Measurements from ENCODE around the gene POLR3K.
A peak's percentile ranks its signal among the peaks of the same experiment; 100 is the strongest.

The POLR3K gene

DNA sequence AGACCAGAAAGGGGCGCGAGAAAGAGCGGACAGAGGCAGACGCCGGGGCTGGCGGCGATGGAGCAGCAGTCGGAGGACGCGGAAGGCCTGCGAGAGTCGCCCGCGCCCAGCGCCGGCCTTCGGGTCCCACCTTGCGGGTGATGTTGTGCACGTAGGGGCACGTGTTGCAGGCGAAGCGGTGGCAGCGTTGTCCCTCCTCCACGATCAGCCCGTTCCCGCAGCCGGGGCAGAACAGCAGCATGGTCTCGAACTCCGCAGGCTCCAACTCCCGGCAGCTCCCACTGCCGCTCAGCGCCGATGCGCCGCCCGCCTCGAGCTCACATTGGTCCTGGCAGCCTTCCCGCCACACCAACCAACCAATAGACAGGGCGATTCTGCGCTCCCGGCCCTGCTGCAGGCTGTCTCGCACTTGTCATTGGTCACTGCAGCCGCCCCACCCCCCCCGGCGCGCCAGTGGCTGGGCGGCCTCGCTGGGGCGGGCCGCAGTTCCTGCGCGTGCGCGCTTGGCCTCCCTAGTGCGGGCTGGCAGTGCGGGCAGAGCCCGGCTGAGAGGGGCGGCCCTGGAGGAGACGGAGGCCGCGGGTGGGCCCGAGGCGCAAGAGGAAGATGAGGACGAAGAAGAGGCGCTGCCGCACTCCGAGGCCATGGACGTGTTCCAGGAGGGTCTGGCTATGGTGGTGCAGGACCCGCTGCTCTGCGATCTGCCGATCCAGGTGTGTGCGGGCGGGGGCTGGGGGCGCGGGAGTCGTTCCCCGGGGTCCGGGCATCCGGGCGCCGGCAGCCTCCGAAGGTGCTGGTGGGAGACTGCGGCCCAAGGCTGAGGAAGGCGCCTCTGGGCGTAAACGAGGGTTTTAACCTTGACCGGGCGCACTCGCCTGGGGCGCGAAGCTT, at the start of gene POLR3K, which contains the start of gene SNRNP25:
POLR3K (minus strand) TSS at position 263 of the 891 bp plus-strand sequence; CDS start at position 241, 22 bp downstream.
SNRNP25 (plus strand) TSS at position 483 of the 891 bp plus-strand sequence; CDS start at position 672, 189 bp downstream.
- DNase-seq, result peak; percentile 99

DNA sequence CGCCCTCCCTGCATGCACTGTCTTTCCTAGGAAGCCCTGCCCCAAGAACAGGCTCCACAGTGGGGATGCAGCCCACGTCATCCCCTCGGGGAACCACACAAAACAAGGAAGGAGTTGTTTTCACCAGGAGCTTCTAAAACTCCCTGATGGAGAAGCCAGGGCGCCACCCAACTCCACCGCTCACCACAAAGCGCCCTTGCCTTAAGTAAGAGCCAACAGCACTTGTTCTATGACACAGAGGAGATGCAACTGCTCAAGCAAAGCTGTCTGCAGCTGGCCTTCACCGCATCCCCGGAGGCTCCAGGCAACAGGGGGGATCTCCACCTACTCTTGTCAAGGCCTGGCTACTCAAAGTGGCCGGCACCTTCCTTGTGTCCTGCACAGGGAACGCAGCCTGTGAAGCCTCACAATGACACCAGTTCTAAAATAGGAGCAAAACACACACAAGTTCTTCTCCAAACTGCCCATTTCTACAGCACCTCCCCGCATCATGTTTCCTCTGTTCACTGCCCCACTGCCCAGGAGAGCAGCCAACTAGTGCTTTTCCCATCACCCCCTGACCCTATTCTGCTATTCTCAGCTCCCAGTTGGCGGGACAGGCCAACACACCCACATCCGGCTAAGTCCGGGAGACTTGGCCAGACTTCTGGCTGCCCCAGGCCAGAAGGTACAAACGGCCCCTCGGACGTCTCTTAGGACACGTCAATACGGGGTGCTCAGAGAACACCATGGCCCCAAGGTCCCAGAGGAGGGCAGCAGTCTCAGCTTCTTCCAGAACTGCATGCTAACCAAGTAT, 48.9 kb upstream of the POLR3K start:
- DNase-seq, result no peak

DNA sequence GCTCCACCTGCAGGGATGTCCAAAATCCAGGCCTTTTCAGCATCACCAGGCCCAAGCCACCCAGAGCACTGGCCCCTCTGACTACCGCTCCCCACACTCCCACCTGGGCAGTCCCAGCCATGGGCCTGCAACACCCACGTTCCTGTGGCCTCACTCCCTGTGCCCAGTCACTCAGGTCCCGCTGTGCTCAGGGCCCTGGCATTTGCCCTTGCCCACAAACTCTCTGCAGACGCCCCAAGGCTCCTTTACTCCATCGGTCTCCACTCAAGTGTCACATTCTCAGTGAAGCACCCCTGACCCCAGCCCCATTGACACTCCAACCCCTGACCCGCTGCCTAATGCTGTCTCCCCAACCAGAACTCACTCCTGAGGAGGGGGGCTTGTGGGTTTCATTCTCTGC, 48.2 kb upstream of the POLR3K start:
- DNase-seq, result no peak

DNA sequence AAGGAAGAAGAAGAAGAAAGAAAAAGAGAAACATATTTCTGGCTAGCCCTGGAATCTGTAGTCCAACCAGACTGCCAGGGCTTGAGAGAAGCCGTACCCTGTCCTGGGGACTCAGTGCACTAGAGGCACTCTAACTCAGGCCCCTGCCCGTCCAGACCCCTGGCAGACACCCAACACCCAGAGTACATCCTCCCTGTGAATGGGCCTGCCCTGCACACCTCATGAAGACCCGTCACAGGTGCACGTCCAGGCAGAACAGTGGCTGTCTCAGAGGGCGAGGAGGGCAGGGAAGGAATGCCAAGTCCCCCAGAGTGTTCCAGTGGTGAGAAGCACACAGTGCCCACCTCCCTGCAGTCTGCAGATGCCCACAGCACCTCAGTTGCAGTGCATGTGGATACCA, 47.6 kb upstream of the POLR3K start:
- no peak for DNase-seq

DNA sequence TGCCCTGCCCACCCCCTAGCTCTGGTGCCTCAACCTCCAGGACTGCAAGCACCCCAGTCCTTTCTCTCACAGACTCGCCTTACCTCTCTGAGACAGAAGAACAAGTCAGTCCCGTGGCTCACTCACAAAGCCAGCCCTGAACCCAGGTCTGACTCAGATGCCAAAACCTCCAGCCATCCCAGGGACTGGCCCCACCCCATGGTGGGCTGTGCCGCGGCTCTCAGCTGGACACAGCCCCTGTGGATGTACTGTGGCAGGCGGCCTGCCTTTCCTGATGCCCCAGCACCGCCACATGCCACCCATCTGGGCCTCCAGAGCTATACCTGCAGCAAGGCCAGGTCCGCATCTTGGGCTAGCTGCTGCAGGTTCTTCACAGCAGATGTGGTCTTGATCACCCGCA, 44.4 kb upstream of the POLR3K start:
- no peak for DNase-seq

DNA sequence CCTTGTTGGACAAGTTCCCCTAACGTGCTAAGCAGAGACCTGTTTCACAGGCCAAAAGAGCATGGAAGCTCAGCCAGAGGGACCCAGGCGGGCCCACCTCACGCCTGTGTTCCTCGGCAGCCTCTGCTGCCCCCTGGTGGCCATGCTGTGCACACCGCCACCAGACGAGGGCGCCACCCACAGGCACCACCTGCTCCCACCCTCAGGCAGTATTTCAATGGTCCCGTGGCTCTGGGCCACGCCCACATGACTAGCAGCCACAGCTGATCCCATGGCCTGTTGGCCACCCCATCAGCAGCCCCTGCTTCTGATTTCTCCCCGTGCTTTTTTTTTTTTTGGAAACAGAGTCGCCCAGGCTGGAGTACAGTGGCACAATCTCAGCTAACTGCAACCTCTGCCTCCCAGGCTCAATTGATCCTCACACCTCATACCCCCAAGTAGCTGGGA, 43.5 kb upstream of the POLR3K start:
- DNase-seq, result peak; percentile 82

DNA sequence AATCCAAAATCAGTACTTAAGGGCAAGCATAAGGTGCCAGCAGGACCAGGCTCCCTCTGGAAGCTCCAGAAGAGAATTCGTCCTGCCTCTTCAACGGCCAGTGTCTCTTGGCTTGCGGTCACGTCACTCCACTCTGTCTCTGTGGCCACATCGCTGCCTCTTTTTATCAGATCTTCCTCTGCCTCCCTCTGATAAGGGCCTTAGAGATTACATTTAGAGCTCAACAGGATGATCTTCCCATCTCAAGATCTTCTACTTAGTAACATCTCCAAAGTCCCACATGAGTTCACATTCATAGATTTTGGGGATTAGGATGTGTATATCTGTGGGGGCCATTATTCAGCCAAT, 41.5 kb upstream of the POLR3K start:
- DNase-seq, result no peak

DNA sequence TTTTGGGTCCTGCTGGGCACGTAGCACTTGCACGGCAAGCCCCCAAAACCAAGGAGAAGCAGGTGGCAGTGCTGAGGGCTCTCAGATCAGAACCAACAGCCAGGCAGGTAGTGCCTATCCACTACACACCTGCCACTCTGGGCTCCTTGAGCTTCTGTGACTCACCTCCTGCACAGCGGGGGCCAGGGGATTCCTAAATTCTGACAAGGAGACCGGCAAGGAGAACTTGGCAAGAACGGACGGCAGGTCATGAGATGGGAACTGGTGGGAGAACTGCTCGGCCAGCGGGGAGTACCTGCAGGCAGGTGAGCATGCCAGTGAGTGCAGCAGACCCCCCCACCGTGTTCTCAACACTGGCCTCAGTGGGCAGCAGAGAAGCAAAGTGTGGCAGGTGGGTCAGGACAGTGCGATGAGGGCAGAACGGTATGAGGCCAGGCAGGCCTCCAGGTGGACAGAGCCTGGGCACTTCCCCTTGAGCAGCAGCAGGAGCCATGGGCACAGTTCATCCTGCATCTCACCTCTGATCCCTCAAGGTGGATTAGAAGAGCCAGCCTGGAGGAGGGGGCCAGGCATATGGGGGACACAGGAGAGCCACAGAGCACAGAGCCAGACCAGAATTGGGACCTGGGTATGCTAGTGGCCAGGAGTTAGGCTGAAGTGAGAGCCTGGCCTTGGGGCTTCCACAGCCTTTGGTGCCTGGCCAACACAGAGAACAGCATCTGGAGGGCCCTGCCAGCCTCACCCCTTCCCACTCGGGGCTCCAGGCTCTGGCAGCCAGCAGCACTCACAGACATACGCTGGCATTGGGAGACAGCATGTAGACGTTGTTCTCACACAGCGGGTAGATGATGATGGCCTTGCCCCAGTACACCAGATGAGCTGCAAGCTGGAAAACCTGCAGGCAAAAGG, 39.3 kb upstream of the POLR3K start:
- no peak for DNase-seq

DNA sequence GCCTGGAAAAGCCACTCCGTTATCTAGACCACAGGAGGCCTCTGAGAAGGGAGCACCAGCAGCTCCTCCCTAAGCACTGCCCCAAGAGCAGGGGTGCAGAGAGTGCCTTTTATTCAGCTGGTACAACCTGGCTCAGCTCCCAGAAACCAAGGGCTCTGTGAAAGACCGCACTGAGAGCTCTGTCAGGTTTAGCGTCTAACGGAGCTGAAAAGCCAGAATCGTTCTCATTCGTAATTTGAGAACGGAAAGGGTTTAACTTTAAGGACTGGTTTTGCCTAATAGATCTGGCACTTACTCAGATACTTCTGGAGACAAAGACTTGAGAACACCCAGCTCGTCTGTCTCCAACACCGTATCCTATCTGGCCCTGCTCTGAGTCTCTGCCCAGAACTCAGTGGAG, 38.1 kb upstream of the POLR3K start:
- no peak for DNase-seq

DNA sequence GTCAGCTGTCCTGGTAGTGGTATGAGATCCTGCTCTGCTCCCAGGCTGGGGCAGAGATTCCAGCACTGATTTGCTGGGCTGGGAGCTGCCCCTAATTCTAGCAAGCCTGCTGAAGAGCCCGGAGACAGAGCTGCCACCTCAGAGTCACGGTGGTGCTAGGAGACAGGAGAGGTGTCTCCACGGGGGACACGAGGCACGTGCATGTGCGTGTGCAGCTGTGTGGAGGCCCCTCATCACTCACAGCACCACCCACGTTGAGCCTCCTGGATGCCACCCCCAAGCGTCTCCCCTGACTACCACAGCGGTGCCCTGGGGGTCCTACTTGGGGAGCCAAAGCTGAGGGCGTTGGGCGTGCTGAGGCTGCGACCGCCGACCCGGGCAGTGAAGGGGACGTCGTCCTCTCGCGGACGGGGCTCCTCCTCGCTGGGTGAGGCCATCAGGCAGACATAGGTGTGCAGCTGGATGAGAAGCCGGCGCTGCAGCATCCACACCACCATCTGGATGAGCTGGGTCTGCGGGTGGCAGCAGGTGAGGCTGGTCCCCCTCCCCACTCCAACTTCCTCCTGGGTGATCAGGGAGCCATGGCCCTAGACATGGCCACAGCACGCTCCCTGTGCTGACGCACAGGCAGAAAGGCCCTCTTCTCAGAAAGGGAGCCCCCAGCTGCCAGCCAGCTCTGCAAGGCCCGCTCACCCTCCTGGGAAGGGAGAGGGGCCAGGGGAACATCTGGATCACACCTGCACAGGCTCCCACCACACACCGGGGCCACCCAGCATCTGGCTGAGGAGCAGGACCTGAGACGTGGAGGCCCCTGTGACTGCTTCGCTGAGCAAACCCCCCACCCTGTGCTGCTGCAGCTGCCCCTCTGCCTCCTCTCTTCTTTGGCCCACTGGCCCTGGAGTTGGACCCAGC, 36.2 kb upstream of the POLR3K start:
- no peak for DNase-seq

DNA sequence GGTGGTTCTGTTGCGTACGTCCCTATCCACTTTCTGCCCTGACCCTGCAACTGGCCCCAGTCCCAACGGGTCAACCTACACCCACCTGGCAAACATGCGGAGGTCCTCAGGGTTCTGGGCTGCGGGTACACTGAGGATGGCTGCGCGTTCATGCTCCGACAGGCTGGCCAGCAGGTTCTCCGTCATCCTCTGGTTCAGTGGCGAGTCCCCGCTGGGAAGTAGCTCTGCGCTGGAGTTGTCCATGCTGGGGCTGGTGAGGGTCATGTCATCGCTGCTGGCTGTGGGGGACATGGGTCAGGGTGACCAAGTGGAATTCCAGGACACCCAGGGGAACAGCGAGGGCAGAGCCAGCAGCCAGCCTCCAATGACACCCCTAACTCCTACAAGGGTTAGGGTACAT, 35.2 kb upstream of the POLR3K start:
- no peak for DNase-seq

DNA sequence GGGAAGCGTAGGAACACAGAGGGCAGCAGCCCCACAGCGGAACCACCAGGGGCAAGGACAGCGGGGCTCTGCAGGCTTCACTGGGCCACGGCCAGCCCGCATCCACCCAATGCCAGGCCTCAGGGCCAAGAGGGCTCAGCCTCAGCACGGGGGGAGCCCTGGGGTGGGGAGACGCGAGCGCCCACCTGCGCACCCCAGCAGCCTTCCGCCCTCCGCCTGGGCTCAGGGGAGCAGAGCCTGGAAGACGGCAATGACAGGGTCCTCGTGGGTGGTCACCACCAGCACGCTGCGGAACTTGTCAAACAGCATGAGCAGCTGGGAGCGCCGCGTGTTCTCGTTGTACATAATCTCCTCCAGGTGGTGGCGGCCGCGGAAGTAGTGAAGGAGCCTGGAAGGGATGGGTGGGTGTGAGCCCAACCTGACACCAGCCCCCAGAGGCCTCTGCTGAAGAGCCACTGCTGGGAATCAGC, 33.1 kb upstream of the POLR3K start:
- no peak for DNase-seq

DNA sequence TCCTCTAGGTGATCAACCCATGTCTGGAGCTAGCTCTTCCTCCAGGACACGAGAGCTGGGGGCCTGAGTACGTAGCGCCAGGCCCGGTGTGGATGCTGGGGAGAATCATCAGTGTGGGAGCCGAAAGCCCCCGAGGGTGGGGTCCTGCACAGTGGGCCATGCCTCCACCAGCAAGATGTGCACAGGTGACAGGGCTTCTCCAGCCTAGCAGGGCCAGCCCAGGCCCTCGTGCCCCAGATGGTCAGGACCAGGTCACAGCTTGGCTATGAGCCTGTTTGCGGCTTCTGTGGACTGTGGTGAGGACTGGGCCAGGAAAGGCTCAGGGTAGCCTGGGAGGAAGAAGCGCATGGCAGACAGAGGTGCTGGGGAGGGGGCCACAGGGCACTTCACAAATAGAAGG, 32.5 kb upstream of the POLR3K start:
- DNase-seq, result no peak

DNA sequence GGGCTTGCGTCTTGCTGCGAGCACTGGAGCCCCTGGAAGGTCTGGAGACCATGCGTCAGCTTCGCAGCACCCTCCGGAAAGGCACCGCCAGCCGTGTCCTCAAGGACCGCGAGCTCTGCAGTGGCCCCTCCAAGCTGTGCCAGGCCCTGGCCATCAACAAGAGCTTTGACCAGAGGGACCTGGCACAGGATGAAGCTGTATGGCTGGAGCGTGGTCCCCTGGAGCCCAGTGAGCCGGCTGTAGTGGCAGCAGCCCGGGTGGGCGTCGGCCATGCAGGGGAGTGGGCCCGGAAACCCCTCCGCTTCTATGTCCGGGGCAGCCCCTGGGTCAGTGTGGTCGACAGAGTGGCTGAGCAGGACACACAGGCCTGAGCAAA, 32.0 kb upstream of the POLR3K start:
- no peak for DNase-seq

DNA sequence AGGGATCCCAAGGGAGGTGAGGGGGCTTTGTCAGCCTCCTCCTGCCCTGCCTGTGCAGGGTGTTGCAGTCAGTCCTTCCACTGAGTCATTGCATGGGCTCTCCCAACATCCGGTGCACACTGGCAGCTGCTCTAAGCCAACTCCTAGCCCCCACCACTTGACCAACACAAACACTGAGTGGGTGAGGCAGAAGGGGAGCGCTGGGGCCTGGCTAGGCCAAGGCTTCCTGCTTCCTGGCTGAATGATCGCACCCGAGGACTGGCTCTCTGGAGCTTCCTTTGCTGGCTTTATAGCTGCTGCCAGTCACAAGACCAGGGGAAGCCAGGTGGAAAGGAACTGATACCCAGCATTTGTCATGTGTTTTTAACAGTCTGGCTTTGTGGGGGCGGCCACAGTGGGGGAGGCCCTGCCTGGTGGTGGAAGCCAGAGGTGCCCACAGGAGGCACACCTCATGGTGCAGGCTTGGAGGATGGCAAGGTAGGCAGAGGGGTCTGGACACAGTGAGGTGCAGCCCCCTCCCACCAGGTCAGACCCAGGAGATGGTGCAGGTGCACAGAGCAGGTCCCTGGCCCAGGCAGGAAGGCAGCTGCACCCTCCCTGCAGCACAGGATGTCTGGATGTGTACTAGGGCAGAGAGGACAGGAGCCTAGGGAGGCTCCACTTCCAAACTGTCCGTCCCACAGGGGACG, 31.5 kb upstream of the POLR3K start:
- DNase-seq, result peak; percentile 57

DNA sequence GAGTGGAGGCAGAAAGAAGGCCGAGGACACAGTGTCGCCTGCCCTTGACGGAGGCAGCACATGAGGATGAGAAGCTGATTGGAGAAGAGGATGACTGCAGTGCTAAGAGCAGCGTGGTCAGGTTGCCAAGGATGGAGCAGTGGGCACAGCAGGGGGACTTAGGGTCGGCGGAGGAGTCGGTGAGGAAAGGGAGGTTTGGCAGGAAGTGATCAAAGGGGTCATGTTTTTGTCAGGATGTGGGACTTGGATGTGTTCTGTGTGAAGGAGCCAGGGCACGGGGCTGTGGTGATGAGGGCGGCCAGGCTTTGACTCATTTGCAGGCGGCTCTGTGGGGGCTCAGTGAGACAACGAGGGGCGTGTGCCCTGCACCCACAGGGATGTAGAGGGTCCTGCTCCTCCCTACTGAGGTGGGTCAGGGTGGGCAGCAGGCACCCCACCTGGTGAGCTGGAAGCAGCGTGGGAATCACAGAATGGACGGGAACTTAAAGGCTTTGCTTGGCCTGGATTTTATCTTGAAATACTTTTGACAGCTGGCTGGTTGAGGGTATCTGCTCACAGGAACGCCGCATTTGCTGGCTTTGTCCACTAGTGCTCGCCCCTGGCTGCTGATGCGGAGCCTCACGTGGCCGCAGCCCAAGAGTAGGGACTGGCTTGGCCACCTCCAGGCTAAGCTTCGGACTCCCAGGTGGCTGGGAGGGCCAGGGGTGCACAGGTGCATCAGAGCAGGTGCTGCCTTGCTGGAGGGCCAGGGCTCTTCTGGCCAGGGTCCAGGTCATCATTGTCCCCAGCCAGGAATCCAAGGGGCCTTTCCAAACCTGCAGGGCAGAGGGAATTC, 30.6 kb upstream of the POLR3K start:
- no peak for DNase-seq

DNA sequence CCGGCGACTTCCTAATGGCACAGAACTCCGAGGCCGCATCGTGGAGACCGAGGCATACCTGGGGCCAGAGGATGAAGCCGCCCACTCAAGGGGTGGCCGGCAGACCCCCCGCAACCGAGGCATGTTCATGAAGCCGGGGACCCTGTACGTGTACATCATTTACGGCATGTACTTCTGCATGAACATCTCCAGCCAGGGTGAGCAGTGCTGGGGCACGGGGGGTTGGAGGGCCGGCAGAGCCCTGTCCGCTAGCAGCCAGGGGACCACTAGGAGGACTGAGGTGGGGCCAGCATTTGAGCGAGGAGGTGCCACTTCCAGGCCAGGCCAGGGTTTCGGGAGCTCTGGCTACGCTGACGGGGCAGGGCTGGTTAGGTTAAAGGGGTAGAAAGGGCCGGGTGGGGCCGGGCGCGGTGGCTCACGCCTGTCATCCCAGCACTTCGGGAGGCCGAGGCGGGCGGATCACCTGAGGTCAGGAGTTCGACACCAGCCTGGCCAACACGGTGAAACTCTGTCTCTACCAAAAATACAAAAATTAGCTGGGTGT, 29.7 kb upstream of the POLR3K start:
- DNase-seq, result no peak

DNA sequence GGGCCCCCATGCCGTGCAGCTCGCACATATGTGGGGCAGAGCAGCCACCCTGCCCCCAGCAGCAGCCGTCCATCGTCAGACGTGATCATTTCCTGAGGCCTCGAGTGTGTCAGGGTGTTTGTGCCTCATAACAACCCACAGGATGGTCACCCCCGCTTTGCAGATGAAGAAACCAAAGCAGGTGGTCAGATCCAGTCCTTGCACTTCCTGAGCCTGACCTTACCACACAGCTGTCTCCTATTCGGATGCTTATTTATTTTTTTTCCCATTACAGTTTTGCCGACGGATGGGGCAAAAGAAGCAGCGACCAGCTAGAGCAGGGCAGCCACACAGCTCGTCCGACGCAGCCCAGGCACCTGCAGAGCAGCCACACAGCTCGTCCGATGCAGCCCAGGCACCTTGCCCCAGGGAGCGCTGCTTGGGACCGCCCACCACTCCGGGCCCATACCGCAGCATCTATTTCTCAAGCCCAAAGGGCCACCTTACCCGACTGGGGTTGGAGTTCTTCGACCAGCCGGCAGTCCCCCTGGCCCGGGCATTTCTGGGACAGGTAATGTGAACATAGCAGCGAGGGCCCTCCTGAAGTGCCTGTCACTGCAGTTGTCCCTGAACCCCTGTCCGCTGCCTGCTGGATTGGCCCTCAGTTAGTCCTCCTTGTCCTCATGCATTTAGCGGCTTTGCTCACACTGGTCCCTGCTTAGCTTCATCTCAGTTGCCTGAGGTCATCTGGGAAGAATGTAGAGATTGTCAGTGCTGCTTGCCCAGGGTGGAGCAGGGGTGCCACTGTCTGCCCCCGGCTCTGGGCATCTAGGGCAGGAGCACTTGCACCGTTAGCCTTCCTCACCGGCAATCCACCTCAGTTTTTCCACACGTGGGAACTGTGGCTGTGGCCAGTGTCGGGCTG, 26.0 kb upstream of the POLR3K start:
- no peak for DNase-seq

Measured in stimulated activated naive CD4-positive, alpha-beta T cell treated with Interleukin-2 at 50 U/mL for 16 hours (primary cell).